Trophoblast cell (in vitro differentiated cells and primary cell): ENCODE measurements around the gene ADRA2C.

ENCODE experiments used
- DNase-seq, 2 donors: peaks; one replicate each; pipeline ENCODE4 v3.0.0-alpha.2; 2016
- H2AFZ ChIP-seq: 2 replicates; pipeline ENCODE4 v1.6.1; 2013; ENCODE audit warnings: low read length, moderate library complexity, mild to moderate bottlenecking; ENCODE audit not compliant: insufficient read depth, poor library complexity
- H2AK5ac ChIP-seq: 2 replicates; pipeline ENCODE4 v1.6.1; 2013; ENCODE audit warnings: mild to moderate bottlenecking, low read length
- H2BK120ac ChIP-seq: 2 replicates; pipeline ENCODE4 v1.6.1; 2013; ENCODE audit warnings: low read length, mild to moderate bottlenecking, moderate library complexity; ENCODE audit not compliant: insufficient read depth, poor library complexity
- H2BK12ac ChIP-seq: 2 replicates; pipeline ENCODE4 v1.6.1; 2013; ENCODE audit warnings: mild to moderate bottlenecking, low read length, moderate library complexity
- H2BK5ac ChIP-seq: 2 replicates; pipeline ENCODE4 v1.6.1; 2013; ENCODE audit warnings: low read length, low read depth, moderate library complexity, mild to moderate bottlenecking; ENCODE audit not compliant: poor library complexity
- H3K14ac ChIP-seq: 2 replicates; pipeline ENCODE4 v1.6.1; 2013; ENCODE audit warnings: mild to moderate bottlenecking, low read length
- H3K18ac ChIP-seq: 2 replicates; pipeline ENCODE4 v1.6.1; 2013; ENCODE audit warnings: mild to moderate bottlenecking, low read length
- H3K23ac ChIP-seq: 2 replicates; pipeline ENCODE4 v1.6.1; 2013; ENCODE audit warnings: low read length
- H3K27ac ChIP-seq: 2 replicates; pipeline ENCODE4 v1.5.1; 2013; ENCODE audit warnings: low read depth, mild to moderate bottlenecking, inconsistent platforms, low read length, moderate library complexity
- H3K27me3 ChIP-seq: 2 replicates; pipeline ENCODE4 v1.6.1; 2013; ENCODE audit warnings: inconsistent platforms, mild to moderate bottlenecking, low read length, moderate library complexity; ENCODE audit not compliant: insufficient read depth
- H3K36me3 ChIP-seq, 2 experiments: 1 replicate in 1 of 2; 2 replicates in 1 of 2; pipeline ENCODE4 v1.6.1; 2013; ENCODE audit warnings: low read length in 2 of 2, mild to moderate bottlenecking in 2 of 2, moderate library complexity in 1 of 2; ENCODE audit not compliant: insufficient read depth in 2 of 2, control insufficient read depth in 1 of 2
- H3K4ac ChIP-seq: 2 replicates; pipeline ENCODE4 v1.6.1; 2013; ENCODE audit warnings: low read depth, mild to moderate bottlenecking, low read length, moderate library complexity
- H3K4me1 ChIP-seq, 2 experiments: 1 replicate in 1 of 2; 2 replicates in 1 of 2; pipeline ENCODE4 v1.6.1; 2013; ENCODE audit warnings: low read length in 2 of 2, mild to moderate bottlenecking in 2 of 2, moderate library complexity in 1 of 2; ENCODE audit not compliant: insufficient read depth in 2 of 2, control insufficient read depth in 1 of 2
- H3K4me2 ChIP-seq: 2 replicates; pipeline ENCODE4 v1.6.1; 2013; ENCODE audit warnings: inconsistent platforms, mild to moderate bottlenecking, low read length, moderate library complexity
- H3K4me3 ChIP-seq: 2 replicates; pipeline ENCODE4 v1.5.1; 2013; ENCODE audit warnings: mild to moderate bottlenecking, low read depth, low read length, inconsistent platforms
- H3K79me1 ChIP-seq: one replicate; pipeline ENCODE4 v1.6.1; 2013; ENCODE audit warnings: low read length
- H3K79me2 ChIP-seq: 2 replicates; pipeline ENCODE4 v1.6.1; 2013; ENCODE audit warnings: low read length, mild to moderate bottlenecking; ENCODE audit not compliant: control insufficient read depth, insufficient read depth, poor library complexity
- H3K9ac ChIP-seq: 2 replicates; pipeline ENCODE4 v1.6.1; 2013; ENCODE audit warnings: mild to moderate bottlenecking, low read length
- H3K9me3 ChIP-seq: 2 replicates; pipeline ENCODE4 v1.6.1; 2013; ENCODE audit warnings: low read depth, mild to moderate bottlenecking, control low read depth, inconsistent platforms, low read length; ENCODE audit not compliant: insufficient read depth
- H4K12ac ChIP-seq: 2 replicates; pipeline ENCODE4 v1.6.1; 2013; ENCODE audit warnings: low read depth, mild to moderate bottlenecking, low read length, moderate library complexity
- H4K8ac ChIP-seq: 2 replicates; pipeline ENCODE4 v1.6.1; 2013; ENCODE audit warnings: low read depth, mild to moderate bottlenecking, low read length, moderate library complexity
- H4K91ac ChIP-seq: one replicate; pipeline ENCODE4 v1.6.1; 2013; ENCODE audit warnings: low read depth, mild to moderate bottlenecking, low read length, moderate library complexity
- WGBS: extraction: QIAGEN DNeasy Blood & Tissue Kit; methylation state at CpG from one replicate; pipeline ENCODE4 v1.1.7; 2013; ENCODE audit warnings: missing lambda C conversion rate; ENCODE audit not compliant: insufficient read length, insufficient coverage; ENCODE audit errors: extremely low coverage; 5-methylcytosine and 5-hydroxymethylcytosine counted together

The ADRA2C gene

GRCh38 chr4:3774253-3774883 is 8.2 kb downstream of the ADRA2C start:
- no peak for DNase-seq
- WGBS, result no CpG with 5 or more reads among the region's 19 CpGs
- no peak overlapping the region for H3K4me3 ChIP-seq

GRCh38 chr4:3775005-3775404 is 8.8 kb downstream of the ADRA2C start:
- Histone ChIP-seq H3K27ac (no peak overlapping the region), H2BK12ac (no peak overlapping the region), H3K23ac (no peak overlapping the region), H3K18ac (no peak overlapping the region), H3K27me3 (no peaks in the 10 kb centered on the region), H3K14ac (no peak overlapping the region), H3K4ac (no peak overlapping the region), H4K8ac (no peak overlapping the region), H3K79me2 (no peaks in the 10 kb centered on the region), H3K4me1 (peaks cover under 1 to 1% of the 10 kb centered on the region in 2 experiments), H4K91ac (no peak overlapping the region), H2AK5ac (no peak overlapping the region), H4K12ac (no peak overlapping the region), H3K4me3 (no peak overlapping the region), H3K36me3 (no peaks in the 10 kb centered on the region), H2BK120ac (no peak overlapping the region), H3K9ac (no peak overlapping the region), H2BK5ac (no peak overlapping the region), H3K79me1 (no peaks in the 10 kb centered on the region), H2AFZ (no peak overlapping the region), H3K4me2 (no peak overlapping the region), H3K9me3 (peaks cover 1% of the 10 kb centered on the region)
- no CpG with 5 or more reads among the region's 16 CpGs for WGBS
- DNase-seq, result no peak

More at GRCh38 chr4:3774253-3774883, 8.2 kb downstream of the ADRA2C start:
- Histone ChIP-seq H4K91ac (no peak overlapping the region), H3K79me2 (no peaks in the 10 kb centered on the region), H3K4ac (no peak overlapping the region), H3K79me1 (no peaks in the 10 kb centered on the region), H3K4me2 (no peak overlapping the region), H3K36me3 (no peaks in the 10 kb centered on the region), H2BK12ac (no peak overlapping the region), H3K18ac (no peak overlapping the region), H2AK5ac (no peak overlapping the region), H2AFZ (no peak overlapping the region), H4K8ac (no peak overlapping the region), H2BK120ac (no peak overlapping the region), H3K14ac (no peak overlapping the region), H3K27me3 (no peaks in the 10 kb centered on the region), H3K4me1 (no peaks in the 10 kb centered on the region), H2BK5ac (no peak overlapping the region), H3K9me3 (peaks cover 1% of the 10 kb centered on the region), H3K9ac (no peak overlapping the region), H3K27ac (no peak overlapping the region), H4K12ac (no peak overlapping the region), H3K23ac (no peak overlapping the region)

- no peaks in the 10 kb centered on the region for H3K27me3 ChIP-seq
- H3K27ac ChIP-seq, result no peak overlapping the region
- no CpG with 5 or more reads among the region's 4 CpGs for WGBS
- no peaks in the 10 kb centered on the region for H3K79me2 ChIP-seq
- no peak overlapping the region for H2BK12ac ChIP-seq
- no peak overlapping the region for H2AFZ ChIP-seq
- H3K4me1 ChIP-seq, result peaks cover 6% of the 10 kb centered on the region in 2 experiments
- H2BK5ac ChIP-seq, result no peak overlapping the region
- no peak overlapping the region for H2BK120ac ChIP-seq
- no peak overlapping the region for H3K4ac ChIP-seq
- no peak overlapping the region for H3K23ac ChIP-seq
- H3K14ac ChIP-seq, result no peak overlapping the region
- no peak overlapping the region for H2AK5ac ChIP-seq
- H4K12ac ChIP-seq, result no peak overlapping the region
- H4K91ac ChIP-seq, result no peak overlapping the region
- no peak overlapping the region for H3K4me3 ChIP-seq
- H3K18ac ChIP-seq, result no peak overlapping the region
- no peak overlapping the region for H4K8ac ChIP-seq
- H3K9ac ChIP-seq, result no peak overlapping the region
- H3K36me3 ChIP-seq, result no peaks in the 10 kb centered on the region
- no peak overlapping the region for H3K4me2 ChIP-seq
- no peak for DNase-seq
- H3K9me3 ChIP-seq, result peaks cover 1% of the 10 kb centered on the region
- H3K79me1 ChIP-seq, result peaks cover under 1% of the 10 kb centered on the region
Observed at GRCh38 chr4:3775576-3775975, 9.4 kb downstream of the ADRA2C start.

GRCh38 chr4:3776166-3777032 is 10.2 kb downstream of the ADRA2C start:
- peaks cover 4% of the 10 kb centered on the region for H3K79me1 ChIP-seq
- H2BK120ac ChIP-seq, result no peak overlapping the region
- H2BK12ac ChIP-seq, result no peak overlapping the region
- no peak overlapping the region for H3K27ac ChIP-seq
- no peak overlapping the region for H2BK5ac ChIP-seq
- H3K9ac ChIP-seq, result no peak overlapping the region
- peaks cover 1% of the 10 kb centered on the region for H3K9me3 ChIP-seq
- peaks cover 10 to 12% of the 10 kb centered on the region in 2 experiments for H3K4me1 ChIP-seq
- H3K36me3 ChIP-seq, result no peaks in the 10 kb centered on the region
- H2AK5ac ChIP-seq, result no peak overlapping the region
- H2AFZ ChIP-seq, result no peak overlapping the region
- no peak for DNase-seq
- H3K79me2 ChIP-seq, result no peaks in the 10 kb centered on the region
- no peak overlapping the region for H4K8ac ChIP-seq
- H3K4me2 ChIP-seq, result no peak overlapping the region
- no peak overlapping the region for H4K12ac ChIP-seq
- no peak overlapping the region for H3K14ac ChIP-seq
- H4K91ac ChIP-seq, result no peak overlapping the region
- H3K4ac ChIP-seq, result no peak overlapping the region
- no peak overlapping the region for H3K23ac ChIP-seq
- no CpG with 5 or more reads among the region's 22 CpGs for WGBS
- H3K18ac ChIP-seq, result no peak overlapping the region
- no peaks in the 10 kb centered on the region for H3K27me3 ChIP-seq
- H3K4me3 ChIP-seq, result no peak overlapping the region
